Measurements from ENCODE around the gene PNMA8A. TPM values are rescaled to one million over a fixed set of nuclear protein-coding genes. Genes with fewer than 3 reads are reported as not detected.
"Not testable (repeated sequence)": the region's sequence is repeated elsewhere in the genome, so short reads cannot be mapped to it uniquely, and the experiment has no call there.

Gene PNMA8A, protein sequence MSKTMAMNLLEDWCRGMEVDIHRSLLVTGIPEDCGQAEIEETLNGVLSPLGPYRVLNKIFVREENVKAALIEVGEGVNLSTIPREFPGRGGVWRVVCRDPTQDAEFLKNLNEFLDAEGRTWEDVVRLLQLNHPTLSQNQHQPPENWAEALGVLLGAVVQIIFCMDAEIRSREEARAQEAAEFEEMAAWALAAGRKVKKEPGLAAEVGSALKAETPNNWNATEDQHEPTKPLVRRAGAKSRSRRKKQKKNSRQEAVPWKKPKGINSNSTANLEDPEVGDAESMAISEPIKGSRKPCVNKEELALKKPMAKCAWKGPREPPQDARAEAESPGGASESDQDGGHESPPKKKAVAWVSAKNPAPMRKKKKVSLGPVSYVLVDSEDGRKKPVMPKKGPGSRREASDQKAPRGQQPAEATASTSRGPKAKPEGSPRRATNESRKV
- 43.2 TPM for polyA plus RNA-seq (ENCODE audit: insufficient read length)

- DNase-seq, result peak; percentile 89
Measured at GRCh38 chr19:46471116-46471733, at the start of gene PNMA8A. TSS of gene PNMA8A (minus strand) at chr19:46471563. CDS start at chr19:46471035, 528 bp downstream.

DNA sequence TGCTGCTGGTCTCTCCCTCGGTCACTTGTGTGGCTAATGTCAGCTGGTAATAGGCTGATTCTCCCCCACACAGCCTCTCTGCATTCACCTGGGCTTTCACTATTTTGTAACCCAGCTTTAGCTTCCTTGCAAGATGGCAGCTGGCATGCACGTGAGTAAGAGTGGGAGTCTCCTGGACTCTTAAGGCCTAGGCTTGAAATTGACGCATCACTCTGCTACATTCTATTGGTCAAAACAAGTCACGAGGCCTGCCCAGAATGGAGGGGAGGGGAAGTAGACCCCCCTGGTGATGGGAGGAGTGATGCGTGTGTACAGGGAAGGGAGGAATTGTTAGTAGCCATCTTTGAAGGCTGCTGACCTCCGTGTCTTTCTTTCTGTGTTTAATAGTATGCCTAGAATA lies 49.3 kb upstream of the PNMA8A start:
- no peak for DNase-seq

DNA sequence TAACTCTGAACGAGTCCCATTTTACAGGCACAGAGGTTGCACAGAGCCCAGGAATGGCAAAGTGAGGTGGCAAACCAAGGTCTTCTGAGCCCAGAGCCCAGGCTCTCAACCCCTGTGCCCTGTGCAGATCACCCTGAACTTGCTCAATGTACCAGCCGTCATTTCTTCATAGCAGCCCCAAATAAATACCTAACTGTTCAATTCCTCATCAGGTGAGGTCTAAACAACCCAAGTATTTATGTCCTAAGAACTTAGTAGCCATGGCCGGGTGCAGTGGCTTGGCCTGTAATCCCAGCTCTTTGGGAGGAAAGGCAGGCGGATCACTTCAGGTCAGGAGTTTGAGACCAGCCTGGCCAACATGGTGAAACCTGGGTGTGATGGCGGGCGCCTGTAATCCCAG lies 46.1 kb upstream of the PNMA8A start:
- no peak for DNase-seq

DNA sequence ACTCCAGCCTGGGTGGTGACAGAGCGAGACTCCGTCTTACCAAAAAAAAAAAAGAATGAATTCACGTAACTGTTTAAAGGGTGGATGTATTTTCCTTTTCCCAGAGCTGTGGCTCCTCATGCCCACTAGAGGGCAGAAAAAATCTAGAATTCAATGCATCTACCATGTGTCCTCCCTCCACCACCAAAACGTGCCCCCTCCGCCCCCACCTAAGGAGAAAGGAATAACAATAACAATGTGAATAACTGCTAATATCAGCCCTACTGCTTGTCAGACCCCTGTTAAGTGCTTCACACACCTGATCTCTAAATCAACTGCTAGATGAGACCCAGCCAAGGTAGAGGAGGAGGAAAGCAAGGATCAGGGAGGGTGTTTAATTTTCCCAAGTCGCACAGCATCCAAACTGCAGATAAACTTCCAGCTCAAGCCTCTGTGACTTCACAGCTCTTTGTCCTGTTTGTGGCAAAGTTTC lies 44.6 kb upstream of the PNMA8A start:
- no peak for DNase-seq

DNA sequence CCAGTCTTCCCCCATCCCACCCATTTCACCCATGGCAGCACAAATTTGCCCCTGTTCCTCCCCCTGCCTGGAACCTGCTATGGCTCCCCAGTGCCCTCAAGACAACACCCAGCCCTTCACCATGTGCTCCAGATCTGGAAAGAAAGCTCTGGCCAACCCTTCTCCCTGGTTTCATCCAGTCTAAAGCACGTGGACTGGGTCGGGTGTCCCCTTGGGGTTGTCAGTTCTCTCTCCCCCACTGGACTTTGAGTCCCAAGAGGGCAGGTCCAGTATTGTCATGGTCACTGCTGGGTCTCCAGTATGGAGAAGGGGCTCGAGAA lies 43.9 kb upstream of the PNMA8A start:
- no peak for DNase-seq

- no peak for DNase-seq
Measured at GRCh38 chr19:46514589-46515289, 43.4 kb upstream of the PNMA8A start.

GRCh38 chr19:46513461-46514236 lies 42.3 kb upstream of the PNMA8A start:
- DNase-seq, result peak; percentile 86

DNA sequence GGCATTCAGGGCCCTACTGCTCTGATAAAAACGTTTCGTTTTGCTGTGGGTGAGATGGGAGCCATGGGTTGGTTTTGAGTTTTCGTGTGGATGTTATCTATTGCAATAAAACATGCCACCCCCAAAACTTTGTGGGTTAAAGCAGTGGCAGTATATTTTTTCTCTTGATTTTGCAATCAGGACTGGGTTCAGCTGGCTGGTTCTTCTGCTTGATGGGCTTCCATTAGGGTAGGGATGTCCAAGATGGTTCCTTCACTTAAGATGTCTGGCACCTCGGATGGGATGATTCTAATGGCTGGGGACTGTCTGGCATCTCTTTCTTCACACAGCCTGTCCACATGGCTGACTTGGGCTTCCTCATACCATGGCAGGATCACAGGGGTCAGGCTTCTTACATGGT lies 39.9 kb upstream of the PNMA8A start:
- DNase-seq, result no peak

GRCh38 chr19:46508206-46508605 lies 36.8 kb upstream of the PNMA8A start:
- no peak for DNase-seq

- DNase-seq, result no peak
Measured at GRCh38 chr19:46503848-46504453, 32.6 kb upstream of the PNMA8A start.

- no peak for DNase-seq
Measured at GRCh38 chr19:46502891-46503290, 31.5 kb upstream of the PNMA8A start.

GRCh38 chr19:46499692-46500091 lies 28.3 kb upstream of the PNMA8A start:
- DNase-seq, result no peak

DNA sequence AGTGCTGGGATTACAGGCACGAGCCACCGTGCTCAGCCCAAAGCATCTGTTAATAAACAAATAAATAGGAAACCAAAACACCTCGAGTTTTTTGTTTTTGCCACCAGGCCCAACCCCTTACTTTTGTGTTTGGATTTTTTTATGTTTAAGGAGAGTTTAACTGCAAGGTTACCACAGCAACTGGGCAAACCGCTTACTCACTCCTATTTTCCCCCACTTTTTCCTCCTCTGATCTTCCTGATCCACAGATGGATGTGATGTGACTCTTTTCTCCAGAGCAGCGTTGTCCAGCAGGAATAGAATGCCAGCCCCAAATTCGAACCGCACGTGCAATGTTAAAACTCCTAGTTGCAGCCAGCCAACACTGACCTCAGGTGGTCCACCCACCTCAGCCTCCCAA lies 26.4 kb upstream of the PNMA8A start:
- no peak for DNase-seq

GRCh38 chr19:46496886-46497285 lies 25.5 kb upstream of the PNMA8A start:
- DNase-seq, result not testable (repeated sequence)

DNA sequence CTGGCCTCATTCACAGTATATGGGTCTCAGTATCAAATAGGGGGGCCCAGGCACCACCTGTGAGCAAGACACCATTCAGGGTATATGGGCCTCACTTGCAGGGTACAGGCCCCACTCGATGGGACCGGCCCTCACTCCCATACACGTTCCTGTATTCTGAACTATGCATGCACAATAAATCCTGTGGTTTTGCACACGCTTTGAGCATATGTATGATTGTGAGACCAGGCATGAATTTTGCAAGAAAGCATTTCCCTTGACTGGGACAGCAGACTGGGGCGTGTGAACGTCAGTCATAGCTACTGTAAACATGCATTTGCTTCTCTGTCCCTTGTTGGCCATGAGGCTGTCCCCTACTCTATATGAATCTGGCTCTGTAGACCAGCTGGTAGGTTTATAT lies 24.9 kb upstream of the PNMA8A start:
- DNase-seq, result no peak

- peak; percentile 87 for DNase-seq
Measured at GRCh38 chr19:46495786-46496099, 24.4 kb upstream of the PNMA8A start, which contains the start of gene PNMA8B. TSS of gene PNMA8B (minus strand) at chr19:46495867. CDS start at chr19:46495465, 402 bp downstream.

DNA sequence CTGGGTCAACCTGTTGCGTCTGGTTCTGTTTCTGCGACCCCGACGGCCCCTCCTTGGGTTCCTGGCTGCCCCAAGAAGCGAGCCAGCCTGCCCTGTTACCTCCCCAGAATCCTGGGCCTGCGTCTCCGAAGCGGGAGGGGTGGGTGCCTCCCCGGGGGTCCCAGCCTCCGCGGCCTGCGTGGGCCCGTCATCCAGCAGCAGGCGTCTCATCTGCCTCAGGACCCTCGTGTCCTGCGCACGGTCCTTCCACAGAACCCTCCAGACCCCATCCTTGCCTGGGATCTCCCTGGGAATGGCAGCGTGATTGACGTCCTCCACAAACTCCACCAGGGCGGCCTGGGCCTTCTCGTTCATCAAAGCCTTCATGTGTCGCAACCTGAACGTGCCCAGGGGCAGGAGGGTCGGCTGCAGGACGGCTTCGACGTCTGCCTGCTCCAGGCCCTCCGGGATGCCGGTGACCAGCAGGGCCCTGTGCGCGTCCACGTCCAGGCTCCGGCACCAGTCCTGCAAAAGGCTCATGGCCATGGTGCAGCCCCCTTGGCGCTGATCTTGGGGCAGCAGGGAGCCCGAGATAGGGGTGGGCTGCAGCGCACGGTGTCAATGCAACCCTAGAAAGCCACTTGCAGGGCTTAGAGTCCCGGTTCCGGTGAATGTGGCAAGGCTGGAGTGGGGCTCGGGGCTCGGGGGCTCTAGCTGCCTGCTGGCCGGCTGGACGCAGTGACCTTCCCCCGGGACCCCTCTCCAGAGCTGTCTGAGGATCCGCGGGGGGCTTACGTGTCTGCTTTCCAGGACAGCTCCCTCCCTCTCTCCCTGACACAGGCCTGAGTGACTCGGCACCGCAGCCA lies 23.8 kb upstream of the PNMA8A start:
- no peak for DNase-seq

- DNase-seq, result no peak
Measured at GRCh38 chr19:46494146-46494940, 23.0 kb upstream of the PNMA8A start.

DNA sequence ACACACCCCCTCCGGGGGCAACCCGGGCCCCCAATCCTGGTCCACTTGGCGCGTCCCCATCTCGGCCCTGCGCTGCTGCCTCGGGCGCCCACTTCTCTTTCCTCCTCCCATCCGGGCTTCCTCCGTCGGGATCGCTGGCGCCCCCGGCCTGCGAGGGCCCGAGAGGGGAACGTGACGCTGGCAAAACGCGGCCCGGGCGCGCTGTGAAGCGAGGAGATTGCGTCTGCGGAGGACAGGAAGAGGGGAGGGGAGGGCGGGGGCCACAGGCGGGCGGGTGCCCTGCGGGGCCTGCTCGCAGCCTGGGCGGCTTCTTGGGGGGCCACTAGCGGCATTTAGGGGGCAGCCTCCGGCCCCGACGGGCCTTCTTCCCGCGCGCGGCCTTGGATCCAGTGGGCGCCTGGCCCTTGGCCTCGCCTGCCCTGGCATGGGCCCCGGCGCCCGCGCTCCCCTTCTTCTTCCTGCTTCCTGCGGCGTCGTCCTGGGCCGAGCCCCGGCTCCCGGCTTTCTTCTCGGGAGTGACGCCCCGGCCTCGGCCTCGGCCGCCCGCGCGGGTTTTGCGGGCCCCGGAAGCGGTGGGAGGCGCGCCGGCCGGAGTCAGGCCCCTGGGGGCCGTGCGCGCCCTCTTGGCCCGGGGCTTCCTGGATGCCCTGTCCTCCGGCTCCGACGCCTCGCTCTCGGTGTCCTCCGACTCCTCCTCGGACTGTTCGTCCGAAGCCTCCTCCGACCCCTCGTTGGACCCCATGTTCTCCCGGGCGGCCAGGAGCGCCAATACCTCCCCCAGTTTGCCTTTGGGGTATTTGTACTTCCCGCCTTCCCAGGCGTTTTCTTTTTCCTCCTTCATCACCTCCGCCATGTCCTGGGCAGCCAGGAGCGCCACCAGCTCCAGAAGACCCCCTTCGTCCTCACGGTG lies 22.1 kb upstream of the PNMA8A start:
- peak; percentile 47 for DNase-seq

Data from hindlimb muscle (tissue), 1 donor.